Mesenteric fat pad (tissue), 1 donor: ENCODE data around the gene DNM3. TPM values are rescaled to one million over a fixed set of nuclear protein-coding genes. Genes with fewer than 3 reads are reported as not detected.
"Not testable (repeated sequence)": the region's sequence is repeated elsewhere in the genome, so short reads cannot be mapped to it uniquely, and the experiment has no call there.

ENCODE experiments used
- DNase-seq: peaks from one replicate; pipeline ENCODE4 v3.0.0-alpha.2; 2020; ENCODE audit warnings: low spot score
- total RNA-seq: library from RNA; stranded (reverse); fragmentation: NEBNext Ultra II Directional; extraction: Animal tissue kit (Norgen Biotek cat#: 25700); gene quantifications from one replicate; pipeline ENCODE4 v1.2.1, GENCODE V29; 2021
- donor health status: DM: yes; HTN: yes; CAD: no.

The DNM3 gene
- total RNA-seq, 1 donor from 2014 or later = 5.1 TPM

- no peak for DNase-seq
These were observed 513.3 kb downstream of the DNM3 start for GRCh38 chr1:172354291-172355274.

GRCh38 chr1:172356620-172357019 lies 515.3 kb downstream of the DNM3 start:
- no peak for DNase-seq

- no peak for DNase-seq
These were observed 516.6 kb downstream of the DNM3 start for GRCh38 chr1:172357753-172358385.

GRCh38 chr1:172359491-172359999 lies 518.2 kb downstream of the DNM3 start:
- no peak for DNase-seq

GRCh38 chr1:172360511-172360910 lies 519.2 kb downstream of the DNM3 start:
- no peak for DNase-seq

- no peak for DNase-seq
These were observed 519.7 kb downstream of the DNM3 start for GRCh38 chr1:172360985-172361384.

- DNase-seq = no peak
These were observed 522.6 kb downstream of the DNM3 start for GRCh38 chr1:172363852-172364251.

GRCh38 chr1:172371646-172372045 lies 530.3 kb downstream of the DNM3 start:
- not testable (repeated sequence) for DNase-seq

- no peak for DNase-seq
These were observed 532.6 kb downstream of the DNM3 start for GRCh38 chr1:172373864-172374263.

- no peak for DNase-seq
These were observed 533.9 kb downstream of the DNM3 start for GRCh38 chr1:172375211-172375631.

GRCh38 chr1:172376431-172376830 lies 535.1 kb downstream of the DNM3 start:
- no peak for DNase-seq

- DNase-seq = no peak
These were observed 536.3 kb downstream of the DNM3 start for GRCh38 chr1:172377565-172377964.

GRCh38 chr1:172378109-172378760 lies 536.9 kb downstream of the DNM3 start:
- DNase-seq = no peak

GRCh38 chr1:172380441-172381244 lies 539.3 kb downstream of the DNM3 start:
- DNase-seq = no peak

GRCh38 chr1:172381946-172382345 lies 540.6 kb downstream of the DNM3 start:
- no peak for DNase-seq

- no peak for DNase-seq
These were observed 541.1 kb downstream of the DNM3 start for GRCh38 chr1:172382406-172382805.

- DNase-seq = no peak
These were observed 541.7 kb downstream of the DNM3 start for GRCh38 chr1:172382990-172383389.

GRCh38 chr1:172383536-172383935 lies 542.2 kb downstream of the DNM3 start:
- DNase-seq = no peak

- DNase-seq = no peak
These were observed 543.4 kb downstream of the DNM3 start for GRCh38 chr1:172384656-172385055.

GRCh38 chr1:172386046-172386445 lies 544.7 kb downstream of the DNM3 start:
- DNase-seq = no peak

- no peak for DNase-seq
These were observed 547.2 kb downstream of the DNM3 start for GRCh38 chr1:172388490-172388889.
